Stimulated activated CD8-positive, alpha-beta memory T cell treated with anti-CD3 and anti-CD28 coated beads, Interleukin-7, amount 100 ng/mL, for 1 hour (primary cell): ENCODE data around the gene IL4R.
A peak's percentile ranks its signal among the peaks of the same experiment; 100 is the strongest.
"Not testable (repeated sequence)": the region's sequence is repeated elsewhere in the genome, so short reads cannot be mapped to it uniquely, and the experiment has no call there.

ENCODE experiments used
- DNase-seq, 2 donors: peaks; one replicate each; pipeline ENCODE4 v3.0.0-alpha.2; 2020; ENCODE audit warnings: low read depth in 2 of 2

IL4R gene

DNA sequence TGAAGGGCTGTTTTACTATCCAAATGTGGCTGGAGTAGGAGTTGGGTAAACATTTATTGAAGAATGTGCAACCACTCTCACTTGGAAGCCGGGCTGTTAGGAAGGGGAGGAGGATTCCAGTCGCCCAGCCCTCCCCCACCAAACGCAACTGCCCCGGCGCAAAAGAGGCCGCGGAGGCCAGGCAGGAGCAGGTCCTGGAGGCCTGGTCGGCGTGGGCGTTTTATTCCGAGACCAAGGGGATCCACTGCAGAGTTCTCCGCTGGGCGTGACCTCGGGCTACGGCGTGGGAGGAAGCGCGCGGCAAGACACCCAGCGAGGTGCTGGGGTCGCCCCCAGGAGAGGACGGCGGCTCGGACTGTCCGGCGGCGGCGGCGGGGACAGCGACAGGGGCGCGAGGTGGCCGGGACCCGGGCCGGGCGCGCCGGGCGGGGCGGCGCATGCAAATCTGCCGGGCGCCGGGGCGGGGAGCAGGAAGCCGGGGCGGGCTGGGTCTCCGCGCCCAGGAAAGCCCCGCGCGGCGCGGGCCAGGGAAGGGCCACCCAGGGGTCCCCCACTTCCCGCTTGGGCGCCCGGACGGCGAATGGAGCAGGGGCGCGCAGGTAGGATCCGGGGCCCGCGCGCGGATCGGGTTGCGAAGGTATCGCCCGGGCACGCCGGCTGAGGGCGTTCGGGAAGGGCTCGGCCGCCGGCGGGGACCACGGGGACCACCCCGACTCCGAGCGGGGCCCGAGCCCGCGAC lies at the start of gene IL4R:
Gene IL4R, plus strand, starts transcription at position 553 of the 739 bp plus-strand sequence. CDS start 26,230 bp downstream, outside the sequence.
- DNase-seq, result peak; percentile 30 to 38

DNA sequence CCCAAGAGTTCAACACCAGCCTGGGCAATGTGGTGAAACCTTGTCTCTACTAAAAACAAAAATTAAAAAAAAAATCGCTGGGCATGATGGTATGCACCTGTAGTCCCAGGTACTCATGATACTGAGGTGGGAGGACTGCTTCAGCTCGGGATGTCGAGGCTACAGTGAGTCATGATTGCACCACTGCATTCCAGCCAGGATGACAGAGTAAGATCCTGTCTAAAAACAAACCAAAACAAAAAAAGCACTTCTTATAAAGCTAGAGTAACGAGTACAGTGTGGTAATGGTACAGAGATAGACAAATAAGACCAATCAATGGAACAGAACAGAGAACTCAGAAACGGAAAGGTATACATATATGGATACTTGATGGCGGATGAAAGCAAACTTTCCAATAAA lies 49.6 kb upstream of the IL4R start:
- DNase-seq, result no peak

DNA sequence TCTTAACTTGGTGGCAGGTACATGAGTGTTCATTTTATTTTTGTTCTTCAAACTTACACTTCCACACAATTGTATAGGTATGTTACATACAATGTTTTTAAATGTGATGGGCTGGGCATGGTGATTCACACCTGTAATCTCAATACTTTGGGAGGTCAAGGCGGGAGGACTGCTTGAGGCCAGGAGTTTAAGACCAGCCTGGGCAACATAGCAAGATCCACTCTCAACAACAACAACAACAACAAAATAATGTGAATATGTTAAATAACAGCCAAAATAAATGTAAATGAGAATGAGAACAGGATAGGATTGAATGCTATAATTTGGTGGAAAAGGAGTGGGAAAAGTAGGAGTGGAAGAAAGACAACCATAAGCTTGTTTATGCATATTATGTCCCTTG lies 47.8 kb upstream of the IL4R start:
- DNase-seq, result no peak

DNA sequence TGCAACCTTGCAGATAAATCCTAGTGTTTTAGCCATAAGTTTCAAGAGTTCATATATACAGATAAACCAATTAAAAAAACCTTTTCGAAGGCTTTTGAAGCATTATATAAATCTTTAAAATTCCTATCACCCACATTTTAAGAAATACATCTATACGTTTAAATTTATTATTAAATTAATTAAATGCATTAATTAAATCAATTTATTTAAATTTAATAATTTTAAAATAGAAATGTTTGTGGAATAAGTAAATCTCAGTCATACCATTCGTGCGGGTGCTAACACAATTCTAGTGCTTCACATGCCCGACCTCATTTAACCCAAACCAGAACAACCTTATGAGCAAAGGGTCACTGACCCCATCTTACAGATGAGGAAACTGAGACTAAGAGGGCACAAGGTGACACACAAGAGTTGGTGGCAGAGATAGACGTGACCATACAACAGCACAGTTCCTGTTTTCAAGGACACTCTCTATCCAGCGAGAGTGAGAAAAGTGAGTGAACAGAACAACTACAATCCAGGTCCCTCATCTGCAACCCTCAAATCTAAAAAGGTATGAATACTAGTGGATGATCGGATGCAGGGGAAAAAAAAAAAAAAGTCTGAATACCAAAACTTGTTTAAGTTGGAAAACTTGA lies 46.6 kb upstream of the IL4R start:
- DNase-seq, result no peak

DNA sequence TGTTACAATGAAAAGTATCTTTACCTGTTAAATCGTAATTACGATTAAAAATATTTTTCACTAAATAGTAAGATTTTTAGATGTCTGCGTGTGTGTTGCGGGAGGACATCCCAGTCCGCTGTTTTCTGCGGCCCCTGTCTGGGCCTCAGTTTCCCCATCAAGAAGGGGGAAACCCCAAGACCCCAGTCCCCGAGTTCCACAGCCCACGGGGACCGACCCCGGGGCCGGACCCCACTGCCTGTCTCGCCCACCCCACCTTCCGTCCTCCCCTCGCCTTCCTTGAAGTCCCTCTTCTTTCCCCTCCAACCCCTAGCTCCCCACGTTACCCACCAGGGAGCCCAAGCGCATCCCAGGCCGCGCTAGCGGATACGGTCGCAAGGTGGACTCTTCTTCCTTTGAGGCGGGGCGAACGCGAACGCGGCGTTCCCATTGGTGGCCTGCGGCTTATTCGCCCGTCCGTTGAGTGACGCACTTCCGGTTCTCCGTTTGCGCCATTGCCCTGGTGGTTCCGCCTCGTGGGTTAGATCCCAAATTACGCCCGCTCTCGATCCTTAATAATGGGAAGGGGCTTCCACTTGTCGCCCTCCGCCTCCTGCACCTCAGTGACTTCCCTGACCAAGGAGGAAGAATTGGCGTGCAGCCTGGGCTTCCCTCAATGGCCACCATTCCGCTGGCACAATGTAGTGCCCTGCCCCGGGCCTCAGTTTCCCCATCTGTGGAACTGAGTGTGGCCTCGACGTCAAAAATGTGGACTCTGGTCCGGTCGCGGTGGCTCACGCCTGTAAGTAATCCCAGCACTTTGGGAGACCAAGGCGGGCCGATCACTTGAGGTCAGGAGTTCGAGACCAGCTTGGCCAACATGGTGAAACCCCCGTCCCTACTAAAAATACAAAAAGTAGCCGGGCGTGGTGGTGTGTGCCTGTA lies 45.1 kb upstream of the IL4R start, which contains the start of gene NSMCE1:
Gene NSMCE1, minus strand, starts transcription at position 397 of the 924 bp plus-strand sequence. CDS start 11,202 bp downstream, outside the sequence.
- peak; percentile 91 to 95 for DNase-seq

DNA sequence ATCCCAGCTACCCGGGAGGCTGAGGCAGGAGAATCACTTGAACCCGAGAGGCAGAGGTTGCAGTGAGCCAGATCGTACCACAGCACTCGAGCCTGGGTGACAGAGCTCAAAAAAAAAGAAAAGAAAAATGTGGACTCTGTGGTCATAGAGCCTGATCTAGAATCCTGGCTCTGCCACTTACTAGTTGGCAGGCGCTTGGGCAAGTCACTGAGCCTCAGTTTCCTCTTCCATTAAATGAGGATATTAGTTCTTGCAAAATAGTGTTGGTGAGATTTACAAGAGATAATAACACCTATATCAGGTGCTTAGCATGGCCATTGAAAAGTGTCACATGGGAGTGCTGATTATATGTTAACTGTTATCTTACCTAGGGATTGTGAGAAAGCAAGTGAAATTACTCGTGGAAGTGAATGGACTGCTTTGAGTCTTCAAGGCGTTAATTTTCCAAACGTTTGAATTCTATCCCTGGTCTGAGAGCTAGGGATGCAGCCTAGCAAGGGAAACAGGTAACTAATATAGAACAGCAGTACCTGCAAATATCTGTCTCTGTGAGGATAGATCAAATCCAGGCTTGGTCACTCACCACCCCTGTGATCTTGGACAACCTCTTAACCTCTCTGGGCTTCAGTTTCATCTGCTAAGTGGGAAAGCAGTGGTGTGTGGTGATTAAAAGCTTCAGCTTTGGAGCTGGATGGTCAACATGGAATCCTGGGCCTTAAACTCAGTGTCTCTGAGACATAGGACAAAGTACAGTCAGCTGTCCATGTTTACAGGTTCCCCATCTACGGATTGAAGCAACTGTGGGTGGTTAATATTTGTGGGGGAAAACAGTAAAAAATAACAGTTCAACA lies 44.2 kb upstream of the IL4R start:
- DNase-seq, result no peak

DNA sequence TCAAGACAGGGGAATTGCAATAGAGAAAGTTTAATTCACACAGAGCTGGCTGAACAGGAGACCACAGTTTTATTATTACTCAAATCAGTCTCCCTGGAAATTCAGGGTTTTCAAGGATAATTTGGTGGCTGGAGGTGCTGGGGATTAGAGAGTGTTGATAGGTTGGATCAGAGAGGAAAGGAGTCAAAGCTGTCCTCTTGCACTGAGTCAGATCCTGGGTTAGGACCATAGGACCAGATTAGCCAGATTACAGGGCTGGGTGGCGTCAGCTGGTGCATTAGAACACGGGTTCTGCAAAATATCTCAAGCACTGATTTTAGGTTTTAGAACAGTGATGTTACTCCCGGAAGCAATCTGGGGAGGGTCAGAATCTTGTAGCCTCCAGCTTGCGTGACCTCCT lies 43.4 kb upstream of the IL4R start:
- no peak for DNase-seq

DNA sequence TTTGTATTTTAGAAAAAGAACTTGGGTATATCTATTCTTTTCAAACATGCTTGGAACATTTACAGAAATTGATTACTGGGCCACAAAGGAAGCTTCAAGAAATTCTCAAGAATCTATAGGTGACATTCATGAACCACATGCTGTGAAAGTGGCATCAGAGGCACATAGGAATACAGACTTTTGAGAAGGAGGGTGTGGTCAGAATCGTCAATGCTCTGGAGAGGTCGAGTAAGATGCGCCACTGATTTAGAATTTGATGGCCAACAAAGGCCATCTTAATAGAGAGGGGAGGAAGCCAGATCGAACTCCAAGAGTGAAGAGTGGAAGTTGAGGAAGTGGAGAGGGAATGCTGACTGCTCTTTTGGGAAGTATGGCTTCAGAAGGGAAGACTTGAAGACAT lies 41.7 kb upstream of the IL4R start:
- DNase-seq, result no peak

DNA sequence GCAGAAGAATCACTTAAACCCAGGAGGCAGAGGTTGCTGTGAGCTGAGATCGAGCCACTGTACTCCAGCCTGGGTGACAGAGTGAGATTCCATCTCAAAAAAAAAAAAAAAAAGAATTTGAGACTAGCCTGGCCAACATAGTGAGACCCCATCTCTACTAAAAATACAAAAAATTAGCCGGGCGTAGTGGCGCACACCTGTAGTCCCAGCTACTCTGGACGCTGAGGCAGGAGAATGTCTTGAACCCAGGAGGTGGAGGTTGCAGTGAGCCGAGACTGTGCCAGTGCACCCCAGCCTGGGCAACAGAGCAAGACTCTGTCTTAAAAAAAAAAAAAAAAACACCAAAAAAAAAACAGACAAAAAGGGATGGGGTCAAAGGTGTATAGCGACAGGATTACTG lies 41.1 kb upstream of the IL4R start:
- DNase-seq, result not testable (repeated sequence)

DNA sequence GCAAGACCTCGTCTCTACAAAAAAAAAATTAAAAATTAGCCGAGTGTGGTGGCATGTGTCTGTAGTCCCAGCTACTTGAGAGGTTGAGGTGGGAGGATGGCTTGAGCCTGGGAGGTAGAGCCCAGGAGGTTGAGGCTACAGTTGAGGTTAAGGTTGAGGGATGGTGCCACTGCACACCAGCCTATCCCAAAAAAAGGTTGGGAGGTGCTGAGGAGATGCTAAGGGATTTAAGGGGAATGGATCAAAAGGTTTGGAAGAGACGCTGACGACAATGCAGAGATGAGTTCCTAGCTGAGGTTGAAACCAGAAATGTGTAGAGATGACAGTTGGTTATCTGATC lies 40.5 kb upstream of the IL4R start:
- no peak for DNase-seq

DNA sequence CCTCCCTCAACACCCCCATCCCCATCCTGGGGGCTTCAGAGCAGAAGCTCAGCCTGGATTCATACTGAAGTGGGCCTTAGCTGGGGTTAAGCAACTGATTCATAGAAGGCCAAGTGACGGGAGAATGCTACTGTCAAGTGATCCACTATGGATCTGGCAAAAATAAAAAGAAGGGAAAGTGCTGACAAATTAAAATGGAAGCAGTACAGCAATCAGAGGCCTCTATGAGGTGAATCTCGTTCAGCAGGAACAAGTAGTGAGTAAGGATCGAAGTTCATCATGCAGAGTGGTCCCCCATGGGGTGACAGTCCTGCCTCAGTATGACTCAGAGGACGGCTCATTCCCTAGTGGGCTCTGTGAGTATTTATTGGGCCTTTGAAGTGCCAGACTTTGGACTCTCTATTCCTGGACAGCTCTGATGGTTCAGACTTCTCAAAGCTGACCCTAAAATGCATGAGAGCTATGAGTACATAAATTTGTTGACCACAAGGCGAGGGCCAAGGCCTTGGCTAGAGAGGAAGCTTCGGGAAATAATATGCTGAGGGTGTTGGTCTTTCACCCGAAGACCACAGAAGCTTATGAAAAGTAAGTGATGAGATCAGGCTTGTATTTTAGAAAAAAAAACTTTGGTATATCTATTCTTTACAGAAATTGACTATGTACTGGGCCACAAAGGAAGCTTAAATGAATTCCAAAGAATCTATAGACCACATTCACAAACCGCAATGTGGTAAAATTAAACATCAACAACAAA lies 39.9 kb upstream of the IL4R start:
- DNase-seq, result no peak

DNA sequence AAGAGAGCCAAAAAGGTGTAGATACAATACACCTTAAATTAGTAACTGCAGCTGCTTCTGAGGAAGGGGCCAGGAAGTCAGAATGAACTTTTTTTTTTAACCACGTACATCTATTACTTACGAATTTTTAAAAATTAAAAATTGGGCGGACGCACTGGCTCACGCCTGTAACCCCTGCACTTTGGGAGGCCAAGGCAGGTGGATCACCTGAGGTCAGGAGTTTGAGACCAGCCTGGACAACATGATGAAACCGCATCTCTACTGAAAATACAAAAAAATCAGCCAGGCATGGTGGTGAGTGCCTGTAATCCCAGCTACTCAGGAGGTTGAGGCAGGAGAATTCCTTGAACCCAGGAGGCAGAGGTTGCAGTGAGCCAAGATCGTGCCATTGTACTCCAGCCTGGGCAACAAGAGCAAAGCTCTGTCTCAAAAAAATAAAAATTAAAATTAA lies 39.3 kb upstream of the IL4R start:
- not testable (repeated sequence) for DNase-seq

DNA sequence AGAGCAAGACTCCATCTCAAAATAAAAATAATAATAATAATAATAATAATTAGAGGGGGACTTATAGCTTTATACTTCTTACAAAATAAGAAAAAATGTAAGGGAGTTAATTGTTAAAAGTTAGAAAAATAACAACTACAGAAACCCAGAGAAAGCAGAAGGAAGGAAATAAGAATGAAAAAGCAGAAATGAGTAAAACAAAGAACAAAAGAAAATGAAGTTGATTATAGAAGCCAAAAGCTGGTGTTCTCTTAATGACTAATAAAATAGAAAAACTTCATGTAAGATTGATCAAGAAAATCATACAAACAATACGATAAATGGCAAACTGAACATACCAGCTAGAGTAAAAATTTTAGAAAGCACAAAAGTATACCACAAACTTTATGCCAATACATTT lies 38.4 kb upstream of the IL4R start:
- no peak for DNase-seq

DNA sequence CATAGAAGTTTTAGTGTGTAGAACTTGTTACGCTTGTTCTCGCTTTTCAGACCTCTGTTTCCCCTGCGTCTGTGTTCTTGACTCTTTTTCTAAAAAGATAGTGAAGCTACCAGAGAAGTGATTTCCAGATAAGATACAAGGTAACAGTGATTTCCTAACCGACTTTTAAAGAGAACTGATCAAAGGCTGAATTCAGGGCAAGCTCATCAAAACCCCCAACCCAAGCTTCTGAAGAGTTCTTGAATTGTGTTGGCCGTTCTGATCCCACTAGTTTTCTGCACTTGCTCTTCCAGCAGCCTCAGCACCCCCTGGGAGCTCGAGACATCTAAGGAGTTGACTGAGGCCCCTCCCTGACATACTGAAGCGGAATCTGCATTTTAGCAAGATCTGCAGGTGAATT lies 32.5 kb upstream of the IL4R start:
- no peak for DNase-seq

DNA sequence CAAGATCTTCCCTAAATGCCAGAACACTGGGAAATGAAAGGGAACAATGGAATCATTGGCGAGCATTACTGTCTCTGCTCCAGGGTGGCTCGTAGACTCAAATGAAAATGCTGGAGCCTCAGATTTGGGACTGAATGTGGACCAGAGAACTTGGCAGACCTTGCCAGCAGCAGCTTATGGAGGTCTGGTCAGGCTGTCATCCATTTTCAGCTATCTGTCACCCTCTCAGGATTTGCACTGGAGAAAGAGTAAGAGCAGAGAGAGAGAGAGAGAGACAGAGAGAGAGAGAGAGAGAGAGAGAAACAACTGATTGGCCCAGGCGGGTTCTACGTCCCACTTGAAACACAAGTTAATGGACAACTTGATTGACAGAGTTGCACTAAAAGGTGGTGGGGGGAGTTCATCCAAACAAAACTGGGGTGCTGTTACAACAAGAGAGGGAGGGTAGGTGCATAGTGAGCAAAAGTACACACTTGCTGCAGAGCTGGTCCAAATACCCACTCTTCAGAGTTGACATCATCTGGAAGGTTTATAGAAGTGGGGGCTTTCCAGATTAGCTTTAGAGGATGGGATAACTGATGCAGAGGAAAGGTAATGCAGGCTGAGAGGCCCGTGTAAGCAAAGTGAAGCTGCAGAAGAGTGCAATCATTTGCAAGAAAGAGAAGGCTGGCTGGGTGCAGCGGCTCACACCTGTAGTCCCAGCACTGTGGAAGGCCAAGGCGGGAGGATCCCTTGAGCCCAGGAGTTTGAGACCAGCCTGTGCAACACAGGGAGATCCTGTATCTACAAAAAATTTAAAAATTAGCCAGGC lies 28.7 kb upstream of the IL4R start:
- DNase-seq, result no peak

DNA sequence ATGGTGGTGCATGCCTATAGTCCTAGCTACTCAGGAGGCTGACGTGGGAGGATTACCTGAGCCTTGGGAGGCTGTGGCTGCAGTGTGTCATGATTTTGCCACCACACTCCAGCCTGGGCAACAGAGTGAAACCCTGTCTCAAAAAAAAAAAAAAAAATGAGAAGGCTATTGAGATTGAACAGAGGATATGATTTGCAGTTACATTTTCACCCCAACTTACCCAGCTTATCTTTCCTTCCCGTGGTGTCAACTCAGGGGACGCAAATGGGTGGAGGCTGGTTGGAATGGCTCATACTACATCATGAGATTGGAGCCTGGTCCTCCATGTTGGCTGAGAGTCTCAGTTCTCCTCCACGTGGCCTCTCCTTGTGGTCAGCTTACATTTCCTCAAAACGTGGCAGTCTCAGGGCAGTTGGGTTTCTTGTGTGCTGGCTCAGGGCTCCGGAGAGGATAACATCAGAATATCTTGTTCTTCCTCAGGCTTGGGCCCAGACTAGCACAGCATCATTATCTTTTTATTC lies 28.0 kb upstream of the IL4R start:
- no peak for DNase-seq

DNA sequence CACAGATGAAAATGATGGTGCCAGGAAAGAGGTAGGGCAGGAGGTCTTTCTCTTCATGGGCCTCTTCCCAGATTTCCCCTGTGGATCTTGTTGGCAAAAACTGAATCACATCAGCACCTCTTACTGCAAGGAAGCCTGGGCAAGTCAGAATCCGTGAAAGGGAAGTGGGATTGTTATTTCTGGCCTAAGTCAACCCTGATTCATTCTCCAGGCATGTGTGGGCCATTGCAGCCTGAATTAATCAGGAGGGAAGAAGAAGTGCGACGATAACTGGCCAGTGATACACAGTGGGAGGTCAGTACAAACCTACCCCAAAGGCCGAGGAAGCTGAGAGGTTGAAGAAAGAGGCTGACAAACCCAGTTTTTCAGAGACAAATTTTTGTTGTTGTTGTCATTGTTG lies 27.3 kb upstream of the IL4R start:
- DNase-seq, result no peak

DNA sequence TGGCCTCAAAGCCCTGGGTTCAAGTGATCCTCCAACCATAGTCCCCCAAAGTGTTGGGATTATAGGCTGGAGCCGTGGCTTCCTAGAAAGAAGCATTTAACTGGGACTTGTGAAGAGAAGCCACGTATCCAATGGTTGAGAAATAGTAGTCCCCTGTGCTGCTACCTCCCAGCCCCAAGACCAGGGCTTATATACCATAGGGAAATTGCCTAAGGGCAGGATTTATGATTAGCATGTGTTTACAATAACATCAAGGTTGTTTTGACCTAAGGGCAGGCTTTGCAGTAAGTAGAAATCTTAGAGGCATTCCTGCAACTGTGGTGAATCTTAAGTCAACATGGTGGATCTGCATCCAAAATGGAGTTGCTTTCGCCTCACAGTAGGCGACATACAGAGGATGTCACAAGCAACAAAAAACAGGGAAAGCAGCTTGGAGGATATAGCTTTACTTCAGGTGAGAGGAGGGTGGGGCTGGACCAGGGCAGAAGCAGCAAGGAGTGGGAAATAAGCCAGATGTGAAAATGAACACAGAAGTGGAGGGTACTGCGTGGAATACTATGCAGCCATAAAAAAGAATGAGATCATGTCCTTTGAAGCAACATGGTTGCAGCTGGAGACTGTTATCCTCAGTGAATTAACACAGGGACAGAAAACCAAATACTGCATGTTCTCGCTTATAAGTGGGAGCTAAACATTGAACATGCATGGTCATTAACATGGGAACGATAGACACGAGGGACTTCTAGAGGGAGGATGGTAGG lies 26.5 kb upstream of the IL4R start:
- DNase-seq, result no peak

DNA sequence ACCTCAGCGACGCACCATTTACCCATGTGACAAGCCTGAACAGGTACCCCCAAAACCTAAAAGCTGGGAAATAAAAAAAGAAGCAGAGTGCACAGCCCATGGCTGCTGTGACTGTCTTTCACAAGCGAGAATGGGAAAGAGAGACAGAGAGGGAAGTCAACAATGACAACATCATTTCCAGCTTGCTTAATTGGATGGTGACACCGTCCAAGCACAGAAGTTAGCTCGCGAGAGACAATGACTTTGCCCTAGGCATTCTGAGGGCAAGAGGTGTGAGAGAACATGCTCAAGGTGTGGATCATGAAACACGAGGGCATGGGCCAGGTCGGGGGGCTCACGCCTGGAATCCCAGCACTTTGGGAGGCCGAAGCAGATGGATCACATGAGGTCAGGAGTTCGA lies 25.9 kb upstream of the IL4R start:
- no peak for DNase-seq
